Medulla oblongata (tissue), 1 donor: ENCODE results near the gene BCL6.

Experiments
- DNase-seq: peaks from one replicate; pipeline ENCODE4 v3.0.0-alpha.2; 2015; ENCODE audit errors: extremely low spot score

BCL6 gene

GRCh38 chr3:187745201-187746058, at the start of gene BCL6:
Gene BCL6 (minus strand): TSS chr3:187745468. CDS start chr3:187733693, 11,775 bp downstream.
- peak; percentile 99 for DNase-seq

- DNase-seq = no peak
Measured at GRCh38 chr3:187794731-187795130, 49.5 kb upstream of the BCL6 start.

GRCh38 chr3:187793618-187794017, 48.4 kb upstream of the BCL6 start:
- no peak for DNase-seq

GRCh38 chr3:187792521-187792920, 47.3 kb upstream of the BCL6 start:
- DNase-seq = no peak

- no peak for DNase-seq
Measured at GRCh38 chr3:187789872-187790271, 44.6 kb upstream of the BCL6 start.

- DNase-seq = no peak
Measured at GRCh38 chr3:187788984-187789857, 44.0 kb upstream of the BCL6 start.

GRCh38 chr3:187783098-187783497, 37.8 kb upstream of the BCL6 start:
- DNase-seq = no peak

GRCh38 chr3:187782006-187782405, 36.7 kb upstream of the BCL6 start:
- DNase-seq = no peak

- DNase-seq = no peak
Measured at GRCh38 chr3:187781001-187781400, 35.7 kb upstream of the BCL6 start.

- no peak for DNase-seq
Measured at GRCh38 chr3:187778726-187779125, 33.5 kb upstream of the BCL6 start.

GRCh38 chr3:187777331-187777941, 32.2 kb upstream of the BCL6 start:
- peak; percentile 76 for DNase-seq

GRCh38 chr3:187775549-187775948, 30.3 kb upstream of the BCL6 start:
- no peak for DNase-seq

GRCh38 chr3:187774185-187774789, 29.0 kb upstream of the BCL6 start:
- DNase-seq = peak; percentile 58

GRCh38 chr3:187773233-187774184, 28.2 kb upstream of the BCL6 start:
- DNase-seq = peak; percentile 77

GRCh38 chr3:187770224-187770623, 25.0 kb upstream of the BCL6 start:
- DNase-seq = no peak

- DNase-seq = no peak
Measured at GRCh38 chr3:187769771-187770170, 24.5 kb upstream of the BCL6 start.

- DNase-seq = no peak
Measured at GRCh38 chr3:187767266-187768012, 22.2 kb upstream of the BCL6 start.

GRCh38 chr3:187765342-187765741, 20.1 kb upstream of the BCL6 start:
- no peak for DNase-seq

GRCh38 chr3:187763850-187764648, 18.8 kb upstream of the BCL6 start:
- no peak for DNase-seq
